SK-N-MC (cell line): ENCODE results near the gene UGT2B15.

Source experiments
- EZH2 ChIP-seq: fragments of 200-600 bp; sonication (generic); IDR thresholded peaks from one replicate; pipeline ENCODE4 v1.6.1; 2017; ENCODE audit warnings: antibody characterized with exemption
- FOXP2 ChIP-seq: optimal IDR thresholded peaks from 2 replicates; pipeline ENCODE3; 2011; ENCODE audit warnings: mild to moderate bottlenecking, moderate library complexity; ENCODE audit not compliant: insufficient read depth; ENCODE audit errors: extremely low read length, control extremely low read depth
- POLR2AphosphoS5 ChIP-seq: IDR thresholded peaks from 2 replicates; pipeline ENCODE4 v1.6.1; 2012; ENCODE audit warnings: mild to moderate bottlenecking, low read depth, low read length, borderline replicate concordance

DNA sequence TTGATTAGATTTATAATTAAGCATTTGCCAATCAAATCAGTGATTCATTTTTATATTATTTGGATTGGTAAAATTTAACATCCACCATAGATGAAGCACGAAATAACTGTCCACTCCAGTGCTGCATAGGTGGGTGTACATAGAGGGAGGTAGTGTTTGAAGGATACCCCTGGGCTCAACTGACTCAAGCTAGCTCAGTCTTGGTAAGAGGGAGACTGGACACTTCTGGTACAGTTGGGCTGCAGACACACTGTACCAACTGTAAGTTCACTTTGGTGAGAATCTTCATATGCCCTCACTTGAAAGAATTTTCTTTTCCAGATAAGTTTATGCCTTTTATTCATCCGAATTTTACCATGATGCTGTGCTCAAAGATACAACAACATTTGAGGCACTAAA, 48.6 kb upstream of the UGT2B15 start:
- TF ChIP-seq POLR2AphosphoS5 (no peak), EZH2 (no peak), FOXP2 (no peak)
